Liver (tissue), 9 donors: ENCODE data around the gene CRB1. TPM values are rescaled to one million over a fixed set of nuclear protein-coding genes. Genes with fewer than 3 reads are reported as not detected.

Source experiments
- DNase-seq: peaks from one replicate; pipeline ENCODE4 v3.0.0-alpha.2; 2017; ENCODE audit warnings: low spot score
- H3K27ac ChIP-seq, 2 donors: one replicate each; pipeline ENCODE4 v1.7.0; 2013; ENCODE audit warnings: inconsistent platforms in 2 of 2, low read length in 2 of 2, control low read depth in 1 of 2, low read depth in 1 of 2, mild to moderate bottlenecking in 1 of 2
- H3K27me3 ChIP-seq, 4 donors: one replicate each; pipeline versions ENCODE4 v1.6.1 to v1.7.0; 2013; ENCODE audit warnings: low read length in 3 of 4, inconsistent platforms in 1 of 4, mild to moderate bottlenecking in 1 of 4, moderate library complexity in 1 of 4; ENCODE audit not compliant: control insufficient read depth in 4 of 4, insufficient read depth in 4 of 4
- H3K36me3 ChIP-seq, 4 donors: one replicate each; pipeline versions ENCODE4 v1.6.1 to v1.7.0; 2013; ENCODE audit warnings: low read length in 3 of 4, mild to moderate bottlenecking in 3 of 4, low read depth in 1 of 4, moderate library complexity in 1 of 4; ENCODE audit not compliant: control insufficient read depth in 4 of 4, insufficient read depth in 3 of 4
- H3K4me1 ChIP-seq, 4 donors: one replicate each; pipeline versions ENCODE4 v1.6.1 to v1.7.0; 2013; ENCODE audit warnings: low read length in 3 of 4, mild to moderate bottlenecking in 3 of 4, moderate library complexity in 1 of 4; ENCODE audit not compliant: control insufficient read depth in 4 of 4, insufficient read depth in 4 of 4
- H3K4me3 ChIP-seq, 3 donors: one replicate each; pipeline versions ENCODE4 v1.6.1 to v1.7.0; 2013; ENCODE audit warnings: low read length in 3 of 3, control low read depth in 1 of 3, low read depth in 1 of 3, mild to moderate bottlenecking in 1 of 3
- H3K9ac ChIP-seq, 2 donors: one replicate each; pipeline ENCODE4 v1.7.0; 2013; ENCODE audit warnings: low read length in 2 of 2, mild to moderate bottlenecking in 2 of 2, moderate library complexity in 2 of 2, control low read depth in 1 of 2, low read depth in 1 of 2
- H3K9me3 ChIP-seq, 4 donors: one replicate each; pipeline versions ENCODE4 v1.6.1 to v1.7.0; 2013; ENCODE audit warnings: low read length in 3 of 4; ENCODE audit not compliant: control insufficient read depth in 4 of 4
- ATF3 ChIP-seq: IDR thresholded peaks from 2 replicates; pipeline ENCODE4 v1.6.1; 2016; ENCODE audit warnings: antibody characterized with exemption
- CTCF ChIP-seq: fragments of 150-350 bp; IDR thresholded peaks from 2 replicates; pipeline ENCODE4 v1.5.1; 2017; ENCODE audit warnings: improper control_type of control experiment, low read depth, low read length; ENCODE audit not compliant: missing input control
- EGR1 ChIP-seq, 2 donors: IDR thresholded peaks; 2 replicates each; pipeline ENCODE4 v1.6.1; 2016 to 2018; ENCODE audit warnings: antibody characterized with exemption in 2 of 2, low read depth in 2 of 2
- FOXA1 ChIP-seq: IDR thresholded peaks from 2 replicates; pipeline ENCODE4 v1.6.1; 2016; ENCODE audit warnings: antibody characterized with exemption
- FOXA2 ChIP-seq: IDR thresholded peaks from 2 replicates; pipeline ENCODE4 v1.6.1; 2016; ENCODE audit warnings: antibody characterized with exemption
- GABPA ChIP-seq, 2 donors: IDR thresholded peaks in 1 of 2; conservative IDR thresholded peaks in 1 of 2; 2 replicates each; pipeline ENCODE4 v1.6.1; 2016; ENCODE audit warnings: antibody characterized with exemption in 2 of 2, mild to moderate bottlenecking in 1 of 2, moderate library complexity in 1 of 2
- HNF4G ChIP-seq: IDR thresholded peaks from 2 replicates; pipeline ENCODE4 v1.6.1; 2016; ENCODE audit warnings: antibody characterized with exemption
- NR2F2 ChIP-seq: IDR thresholded peaks from 2 replicates; pipeline ENCODE4 v1.6.1; 2016; ENCODE audit warnings: antibody characterized with exemption
- RAD21 ChIP-seq, 2 donors: IDR thresholded peaks; 2 replicates each; pipeline ENCODE4 v1.6.1; 2016; ENCODE audit warnings: antibody characterized with exemption in 2 of 2, mild to moderate bottlenecking in 2 of 2
- REST ChIP-seq: IDR thresholded peaks from 2 replicates; pipeline ENCODE4 v1.6.1; 2016; ENCODE audit warnings: antibody characterized with exemption, mild to moderate bottlenecking
- RXRA ChIP-seq, 2 donors: IDR thresholded peaks; 2 replicates each; pipeline ENCODE4 v1.6.1; 2017 to 2018; ENCODE audit warnings: antibody characterized with exemption in 2 of 2, mild to moderate bottlenecking in 1 of 2
- SP1 ChIP-seq: IDR thresholded peaks from 2 replicates; pipeline ENCODE4 v1.6.1; 2018; ENCODE audit warnings: antibody characterized with exemption, mild to moderate bottlenecking
- TAF1 ChIP-seq: conservative IDR thresholded peaks from 2 replicates; pipeline ENCODE4 v1.6.1; 2016; ENCODE audit warnings: antibody characterized with exemption, mild to moderate bottlenecking
- YY1 ChIP-seq: IDR thresholded peaks from 2 replicates; pipeline ENCODE4 v1.6.1; 2016; ENCODE audit warnings: antibody characterized with exemption, mild to moderate bottlenecking
- WGBS: extraction: QIAGEN DNeasy Blood & Tissue Kit; methylation state at CpG from one replicate; pipeline ENCODE4 v1.1.7; 2013; 5-methylcytosine and 5-hydroxymethylcytosine counted together
- polyA plus RNA-seq, 2 donors: library from polyadenylated mRNA; stranded (reverse) in 1 of 2; unstranded in 1 of 2; fragments of 200-250 nt in 1 of 2; fragments of >200 nt in 1 of 2; fragmentation: Nextera tagmentation in 1 of 2; extraction: Ambion mirVana in 1 of 2; gene quantifications; one replicate each; pipeline versions ENCODE4 v1.2.1 to v1.2.3, GENCODE V29; 2013 to 2015
- total RNA-seq, 2 donors: library from RNA; depleted of rRNA; stranded (reverse); fragments of >200 nt; gene quantifications; one replicate each; pipeline ENCODE4 v1.2.3, GENCODE V29; 2014
- TF ChIP-seq, protein P1 (sequence below): IDR thresholded peaks from 2 replicates; pipeline ENCODE4 v1.6.1; 2016; ENCODE audit warnings: antibody characterized with exemption
- TF ChIP-seq, protein P2 (sequence below): IDR thresholded peaks from 2 replicates; pipeline ENCODE4 v1.6.1; 2016; ENCODE audit warnings: antibody characterized with exemption
- donor health status: healthy.
- donor health status: healthy.
- donor health status: healthy.
- donor health status: healthy.
- donor health status: healthy.

CRB1 gene
- total and polyA plus RNA-seq, 4 donors, result 5.1 TPM; not detected in 3

DNA sequence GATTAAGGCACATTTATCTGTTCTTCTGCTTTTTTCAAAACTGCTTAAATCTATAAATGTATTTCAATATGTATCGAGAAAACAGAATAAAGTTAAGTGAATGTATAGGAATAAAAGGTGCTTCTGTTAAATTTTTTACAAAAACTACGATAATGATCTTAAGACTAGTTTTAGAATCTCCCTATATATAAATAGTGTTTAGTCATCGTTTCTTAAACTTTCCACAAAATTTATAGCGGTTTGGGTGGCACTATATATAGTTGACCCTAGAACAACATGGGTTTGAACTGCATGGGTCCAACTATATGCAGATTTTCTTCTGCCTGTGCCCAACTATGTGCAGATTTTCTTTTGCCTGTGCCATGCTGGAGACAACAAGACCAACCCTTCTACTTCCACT lies 125.7 kb downstream of the CRB1 start:
- TF ChIP-seq, protein P1, sequence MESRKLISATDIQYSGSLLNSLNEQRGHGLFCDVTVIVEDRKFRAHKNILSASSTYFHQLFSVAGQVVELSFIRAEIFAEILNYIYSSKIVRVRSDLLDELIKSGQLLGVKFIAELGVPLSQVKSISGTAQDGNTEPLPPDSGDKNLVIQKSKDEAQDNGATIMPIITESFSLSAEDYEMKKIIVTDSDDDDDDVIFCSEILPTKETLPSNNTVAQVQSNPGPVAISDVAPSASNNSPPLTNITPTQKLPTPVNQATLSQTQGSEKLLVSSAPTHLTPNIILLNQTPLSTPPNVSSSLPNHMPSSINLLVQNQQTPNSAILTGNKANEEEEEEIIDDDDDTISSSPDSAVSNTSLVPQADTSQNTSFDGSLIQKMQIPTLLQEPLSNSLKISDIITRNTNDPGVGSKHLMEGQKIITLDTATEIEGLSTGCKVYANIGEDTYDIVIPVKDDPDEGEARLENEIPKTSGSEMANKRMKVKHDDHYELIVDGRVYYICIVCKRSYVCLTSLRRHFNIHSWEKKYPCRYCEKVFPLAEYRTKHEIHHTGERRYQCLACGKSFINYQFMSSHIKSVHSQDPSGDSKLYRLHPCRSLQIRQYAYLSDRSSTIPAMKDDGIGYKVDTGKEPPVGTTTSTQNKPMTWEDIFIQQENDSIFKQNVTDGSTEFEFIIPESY, result no peak
- no peak for TF ChIP-seq FOXA2
- TF ChIP-seq NR2F2, result no peak
- TF ChIP-seq SP1, result no peak
- no peak overlapping the region for H3K9ac ChIP-seq
- 94% methylated on average over 4 of the region's 4 CpGs for WGBS
- H3K4me3 ChIP-seq, result no peak overlapping the region
- no peaks in the 10 kb centered on the region for H3K4me1 ChIP-seq
- no peak overlapping the region for H3K27ac ChIP-seq
- no peaks in the 10 kb centered on the region for H3K36me3 ChIP-seq
- peaks cover 0 to 9% (median 0%) of the 10 kb centered on the region in 4 donors for H3K27me3 ChIP-seq
- H3K9me3 ChIP-seq, result no peaks in the 10 kb centered on the region
- DNase-seq, result no peak

- H3K4me1 ChIP-seq, result no peaks in the 10 kb centered on the region
- H3K27ac ChIP-seq, result no peak overlapping the region
- peaks cover 0 to 9% (median 0%) of the 10 kb centered on the region in 4 donors for H3K27me3 ChIP-seq
- H3K9me3 ChIP-seq, result no peaks in the 10 kb centered on the region
- TF ChIP-seq, protein P2, sequence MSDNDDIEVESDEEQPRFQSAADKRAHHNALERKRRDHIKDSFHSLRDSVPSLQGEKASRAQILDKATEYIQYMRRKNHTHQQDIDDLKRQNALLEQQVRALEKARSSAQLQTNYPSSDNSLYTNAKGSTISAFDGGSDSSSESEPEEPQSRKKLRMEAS, result no peak
- TF ChIP-seq HNF4G (no peak), REST (no peak), YY1 (no peak), EGR1 (IDR thresholded peaks at IDR 0.05; ENCODE audit: low read depth in 2 of 2) (no peak), RXRA (IDR thresholded peaks at IDR 0.05) (no peak), GABPA (IDR thresholded peaks at IDR 0.05 in 1 of 2, conservative IDR thresholded peaks at IDR 0.05 in 1 of 2) (no peak)
- DNase-seq, result no peak
- no peak overlapping the region for H3K4me3 ChIP-seq
- H3K36me3 ChIP-seq, result no peaks in the 10 kb centered on the region
- no peak overlapping the region for H3K9ac ChIP-seq
- WGBS, result 67% methylated on average over 3 of the region's 3 CpGs
Measured at GRCh38 chr1:197394831-197395608, 127.0 kb downstream of the CRB1 start.

- Histone ChIP-seq H3K27me3 (peaks cover 0 to 12% (median 0%) of the 10 kb centered on the region in 4 donors), H3K4me3 (no peak overlapping the region), H3K9me3 (no peaks in the 10 kb centered on the region), H3K36me3 (no peaks in the 10 kb centered on the region), H3K4me1 (no peaks in the 10 kb centered on the region), H3K9ac (no peak overlapping the region), H3K27ac (no peak overlapping the region)
- no peak for TF ChIP-seq YY1
- TF ChIP-seq RXRA (IDR thresholded peaks at IDR 0.05), result no peak
- TF ChIP-seq SP1, result no peak
- no peak for TF ChIP-seq TAF1
- no peak for TF ChIP-seq HNF4G
- TF ChIP-seq EGR1 (IDR thresholded peaks at IDR 0.05; ENCODE audit: low read depth in 2 of 2), result no peak
- TF ChIP-seq, protein P2, result no peak
- no peak for TF ChIP-seq NR2F2
- TF ChIP-seq, protein P1, result no peak
- TF ChIP-seq RAD21 (IDR thresholded peaks at IDR 0.05), result no peak
- TF ChIP-seq CTCF, result no peak
- no peak for TF ChIP-seq ATF3
- TF ChIP-seq FOXA1, result no peak
- no peak for TF ChIP-seq FOXA2
- no peak for DNase-seq
- 90% methylated on average over 1 of the region's 1 CpG for WGBS
Measured at GRCh38 chr1:197397895-197398294, 129.8 kb downstream of the CRB1 start.
